Neural cell (in vitro differentiated cells): ENCODE measurements around the gene AKAP6. TPM values are rescaled to one million over a fixed set of nuclear protein-coding genes. Genes with fewer than 3 reads are reported as not detected.

Source experiments
- H2AFZ ChIP-seq: fragments of 200-600, 300-800 bp; sonication (generic), shearing (Covaris generic); 2 replicates; pipeline ENCODE4 v1.6.0; 2014; ENCODE audit warnings: low read depth, mild to moderate bottlenecking, antibody characterized with exemption, low read length, moderate library complexity
- H3F3A ChIP-seq: fragments of 200-600 bp; shearing (Covaris generic); 2 replicates; pipeline ENCODE4 v1.6.1; 2016; ENCODE audit warnings: mild to moderate bottlenecking, moderate library complexity, mixed read lengths, antibody characterized with exemption, low read length; ENCODE audit not compliant: insufficient read depth, poor library complexity, severe bottlenecking
- H3K27ac ChIP-seq: fragments of 200-600, 300-800 bp; sonication (generic), shearing (Covaris generic); 2 replicates; pipeline ENCODE4 v1.5.1; 2014; ENCODE audit warnings: mild to moderate bottlenecking, low read length, moderate library complexity
- H3K27me3 ChIP-seq: fragments of 300-800, 200-600 bp; sonication (generic), shearing (Covaris generic); 2 replicates; pipeline ENCODE4 v1.6.0; 2014; ENCODE audit warnings: mild to moderate bottlenecking, low read depth, low read length, moderate library complexity; ENCODE audit not compliant: insufficient read depth
- H3K36me3 ChIP-seq: fragments of 300-800, 200-600 bp; sonication (generic), shearing (Covaris generic); 2 replicates; pipeline ENCODE4 v1.5.1; 2014; ENCODE audit warnings: mild to moderate bottlenecking, antibody characterized with exemption, low read length, moderate library complexity; ENCODE audit not compliant: insufficient read depth
- H3K4me2 ChIP-seq: fragments of 300-800, 200-600 bp; sonication (generic), shearing (Covaris generic); 2 replicates; pipeline ENCODE4 v1.6.0; 2014; ENCODE audit warnings: mild to moderate bottlenecking, low read length
- H3K4me3 ChIP-seq: fragments of 300-800, 200-600 bp; sonication (generic), shearing (Covaris generic); 2 replicates; pipeline ENCODE4 v1.5.1; 2014; ENCODE audit warnings: mild to moderate bottlenecking, low read length, moderate library complexity
- H3K79me2 ChIP-seq: fragments of 200-600 bp; shearing (Covaris generic); replicated peaks from 2 replicates; pipeline ENCODE4 v1.6.0; 2014; ENCODE audit warnings: mild to moderate bottlenecking, low read length, moderate library complexity; ENCODE audit not compliant: insufficient read depth
- H3K9ac ChIP-seq: fragments of 300-800, 200-600 bp; sonication (generic), shearing (Covaris generic); 2 replicates; pipeline ENCODE4 v1.6.1; 2016; ENCODE audit warnings: mild to moderate bottlenecking, low read length, mixed read lengths
- H3K9me2 ChIP-seq: fragments of 200-600 bp; shearing (Covaris generic); 2 replicates; pipeline ENCODE4 v1.6.1; 2016; ENCODE audit warnings: mild to moderate bottlenecking, low read length, mixed read lengths; ENCODE audit not compliant: insufficient read depth
- H3K9me3 ChIP-seq: fragments of 200-600, 300-800 bp; sonication (generic), shearing (Covaris generic); 2 replicates; pipeline ENCODE4 v1.6.1; 2016; ENCODE audit warnings: mild to moderate bottlenecking, mixed run types, low read length, moderate library complexity, mixed read lengths
- H4K20me1 ChIP-seq: fragments of 200-600 bp; shearing (Covaris generic); 2 replicates; pipeline ENCODE4 v1.6.1; 2016; ENCODE audit warnings: mild to moderate bottlenecking, mixed run types; ENCODE audit not compliant: insufficient read depth
- CTCF ChIP-seq: fragments of 450-650 bp; IDR thresholded peaks from 2 replicates; pipeline ENCODE4 v1.5.1; 2014; ENCODE audit warnings: antibody characterized with exemption, mild to moderate bottlenecking, moderate library complexity; ENCODE audit not compliant: poor library complexity, severe bottlenecking
- EP300 ChIP-seq: fragments of 450-650 bp; conservative IDR thresholded peaks from 2 replicates; pipeline ENCODE4 v1.6.1; 2014; ENCODE audit warnings: antibody characterized with exemption, mild to moderate bottlenecking, moderate library complexity; ENCODE audit not compliant: poor library complexity, severe bottlenecking
- EZH2 ChIP-seq: fragments of 200-600, 300-800 bp; shearing (Covaris generic), sonication (generic); IDR thresholded peaks from 2 replicates; pipeline ENCODE4 v1.6.1; 2014; ENCODE audit warnings: antibody characterized with exemption, low read length, borderline replicate concordance, mild to moderate bottlenecking; ENCODE audit not compliant: insufficient read depth, poor library complexity, severe bottlenecking
- MXI1 ChIP-seq: fragments of 450-650 bp; conservative IDR thresholded peaks from 2 replicates; pipeline ENCODE4 v1.6.1; 2014; ENCODE audit warnings: antibody characterized with exemption, mild to moderate bottlenecking; ENCODE audit not compliant: poor library complexity, severe bottlenecking
- POLR2AphosphoS5 ChIP-seq: IDR thresholded peaks from 2 replicates; pipeline ENCODE4 v1.6.1; 2012
- RAD21 ChIP-seq: fragments of 450-650 bp; conservative IDR thresholded peaks from 2 replicates; pipeline ENCODE4 v1.6.1; 2014; ENCODE audit warnings: antibody characterized with exemption, mild to moderate bottlenecking, moderate library complexity
- SMC3 ChIP-seq: fragments of 450-650 bp; conservative IDR thresholded peaks from 2 replicates; pipeline ENCODE4 v1.6.1; 2014; ENCODE audit warnings: antibody characterized with exemption, mild to moderate bottlenecking, moderate library complexity; ENCODE audit not compliant: poor library complexity
- TAF1 ChIP-seq: IDR thresholded peaks from 2 replicates; pipeline ENCODE4 v1.6.1; 2012; ENCODE audit warnings: low read depth
- polyA plus RNA-seq: library from polyadenylated mRNA; depleted of rRNA; stranded (reverse); fragments of >200 nt; gene quantifications from 2 replicates; pipeline ENCODE4 v1.2.3, GENCODE V29; 2014
- TF ChIP-seq, protein P1 (sequence below): IDR thresholded peaks from 2 replicates; pipeline ENCODE4 v1.6.1; 2012; ENCODE audit warnings: borderline replicate concordance

Gene AKAP6
- polyA plus RNA-seq, 1 donor from 2014 or later, result 15.8 TPM

- Histone ChIP-seq H3K27ac (no peak overlapping the region), H3K4me2 (no peak overlapping the region), H3K9me2 (no peaks in the 10 kb centered on the region), H3K27me3 (no peaks in the 10 kb centered on the region), H4K20me1 (no peaks in the 10 kb centered on the region), H3K9me3 (no peaks in the 10 kb centered on the region), H3F3A (no peaks in the 10 kb centered on the region), H3K79me2 (peaks cover 15% of the 10 kb centered on the region), H3K9ac (no peak overlapping the region), H3K4me3 (no peak overlapping the region), H2AFZ (no peak overlapping the region), H3K36me3 (no peaks in the 10 kb centered on the region)
- TF ChIP-seq RAD21 (no peak), TAF1 (no peak)
Observed at GRCh38 chr14:32405856-32406255, 76.8 kb downstream of the AKAP6 start.

GRCh38 chr14:32407130-32407529, 78.0 kb downstream of the AKAP6 start:
- H3K36me3 ChIP-seq, result no peaks in the 10 kb centered on the region

More at GRCh38 chr14:32407130-32407529, 78.0 kb downstream of the AKAP6 start:
- Histone ChIP-seq H3K4me3 (no peak overlapping the region), H3K27ac (no peak overlapping the region), H3K9me2 (no peaks in the 10 kb centered on the region), H3F3A (no peaks in the 10 kb centered on the region), H3K27me3 (no peaks in the 10 kb centered on the region), H2AFZ (no peak overlapping the region), H3K79me2 (peaks cover 10% of the 10 kb centered on the region), H3K4me2 (no peak overlapping the region), H3K9me3 (no peaks in the 10 kb centered on the region), H4K20me1 (no peaks in the 10 kb centered on the region), H3K9ac (no peak overlapping the region)
- TF ChIP-seq MXI1, result no peak
- TF ChIP-seq RAD21, result no peak
- no peak for TF ChIP-seq CTCF
- TF ChIP-seq SMC3, result no peak
- TF ChIP-seq, protein P1, sequence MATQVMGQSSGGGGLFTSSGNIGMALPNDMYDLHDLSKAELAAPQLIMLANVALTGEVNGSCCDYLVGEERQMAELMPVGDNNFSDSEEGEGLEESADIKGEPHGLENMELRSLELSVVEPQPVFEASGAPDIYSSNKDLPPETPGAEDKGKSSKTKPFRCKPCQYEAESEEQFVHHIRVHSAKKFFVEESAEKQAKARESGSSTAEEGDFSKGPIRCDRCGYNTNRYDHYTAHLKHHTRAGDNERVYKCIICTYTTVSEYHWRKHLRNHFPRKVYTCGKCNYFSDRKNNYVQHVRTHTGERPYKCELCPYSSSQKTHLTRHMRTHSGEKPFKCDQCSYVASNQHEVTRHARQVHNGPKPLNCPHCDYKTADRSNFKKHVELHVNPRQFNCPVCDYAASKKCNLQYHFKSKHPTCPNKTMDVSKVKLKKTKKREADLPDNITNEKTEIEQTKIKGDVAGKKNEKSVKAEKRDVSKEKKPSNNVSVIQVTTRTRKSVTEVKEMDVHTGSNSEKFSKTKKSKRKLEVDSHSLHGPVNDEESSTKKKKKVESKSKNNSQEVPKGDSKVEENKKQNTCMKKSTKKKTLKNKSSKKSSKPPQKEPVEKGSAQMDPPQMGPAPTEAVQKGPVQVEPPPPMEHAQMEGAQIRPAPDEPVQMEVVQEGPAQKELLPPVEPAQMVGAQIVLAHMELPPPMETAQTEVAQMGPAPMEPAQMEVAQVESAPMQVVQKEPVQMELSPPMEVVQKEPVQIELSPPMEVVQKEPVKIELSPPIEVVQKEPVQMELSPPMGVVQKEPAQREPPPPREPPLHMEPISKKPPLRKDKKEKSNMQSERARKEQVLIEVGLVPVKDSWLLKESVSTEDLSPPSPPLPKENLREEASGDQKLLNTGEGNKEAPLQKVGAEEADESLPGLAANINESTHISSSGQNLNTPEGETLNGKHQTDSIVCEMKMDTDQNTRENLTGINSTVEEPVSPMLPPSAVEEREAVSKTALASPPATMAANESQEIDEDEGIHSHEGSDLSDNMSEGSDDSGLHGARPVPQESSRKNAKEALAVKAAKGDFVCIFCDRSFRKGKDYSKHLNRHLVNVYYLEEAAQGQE, result no peak
- TF ChIP-seq POLR2AphosphoS5, result no peak
- TF ChIP-seq EZH2, result no peak
- TF ChIP-seq EP300, result no peak
- no peak for TF ChIP-seq TAF1
